Dedifferentiated amniotic fluid mesenchymal stem cell (primary cell): ENCODE data around the gene GRID1.
A peak's percentile ranks its signal among the peaks of the same experiment; 100 is the strongest.

Experiments
- DNase-seq: peaks from one replicate; pipeline ENCODE4 v3.0.0-alpha.2; 2016; ENCODE audit errors: extremely low spot score

Gene GRID1

DNA sequence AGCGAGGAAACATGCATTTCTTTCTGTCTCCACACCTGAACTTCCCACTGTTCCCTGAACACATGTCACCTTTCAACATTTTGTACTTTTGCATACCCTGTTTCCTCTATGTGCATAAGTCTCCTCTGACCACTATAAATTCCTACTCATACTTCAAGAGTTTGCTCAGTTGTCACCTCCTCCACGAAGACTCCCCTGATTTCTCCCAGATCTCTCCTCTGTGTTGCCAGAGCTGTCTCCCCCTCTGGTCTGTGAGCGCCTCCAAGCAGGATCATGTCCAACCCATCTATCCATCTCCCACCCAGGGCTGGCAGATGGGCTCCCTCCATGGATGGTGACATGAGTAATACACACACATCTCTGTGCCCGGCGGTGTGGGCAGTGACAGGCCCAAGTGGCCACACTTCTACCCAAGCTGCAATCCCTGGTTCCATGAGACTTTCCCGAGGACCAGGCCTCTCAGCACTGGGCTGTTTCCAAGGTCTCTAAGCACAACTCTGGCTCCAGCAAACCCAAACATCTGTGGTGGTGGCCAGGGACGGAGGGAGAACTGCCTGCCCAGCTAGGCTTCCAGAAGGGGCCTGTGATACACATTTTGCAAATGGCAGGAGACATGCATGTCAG lies 135.9 kb downstream of the GRID1 start:
- no peak for DNase-seq

DNA sequence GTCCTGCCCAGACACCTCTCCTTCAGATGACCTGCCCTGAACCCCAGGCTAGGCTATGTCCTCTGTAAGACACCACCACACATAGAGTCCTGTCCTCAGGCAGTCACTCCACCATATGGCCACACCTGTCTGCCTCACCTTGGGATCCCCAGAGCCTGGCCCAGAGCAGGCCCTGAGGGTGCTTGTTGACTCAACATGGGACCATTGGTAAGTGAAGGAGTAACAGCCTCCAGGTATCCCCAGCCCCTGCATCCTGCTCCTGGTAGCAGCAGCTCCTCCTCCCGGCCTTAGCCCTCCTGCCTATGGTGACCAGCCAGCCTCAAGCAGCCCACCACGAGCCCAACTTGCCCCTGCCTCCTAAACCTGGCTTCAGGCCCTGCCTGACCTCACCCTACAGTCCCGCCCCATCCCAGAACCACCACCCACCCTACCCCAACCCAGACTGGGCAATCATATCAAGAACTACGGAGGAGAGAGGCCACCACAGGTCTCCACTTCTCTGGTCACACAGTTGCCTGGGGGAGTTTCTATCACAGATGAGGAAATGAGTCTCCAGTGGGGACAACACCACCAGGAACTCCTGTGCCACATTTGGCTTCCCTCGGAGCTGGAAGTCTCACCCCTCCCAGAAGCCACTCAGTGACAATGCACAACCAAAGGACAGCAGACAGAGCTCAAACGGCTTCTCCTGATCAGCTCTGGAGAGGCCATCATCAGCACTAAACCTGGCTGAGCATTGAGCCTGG lies 136.6 kb downstream of the GRID1 start:
- no peak for DNase-seq

DNA sequence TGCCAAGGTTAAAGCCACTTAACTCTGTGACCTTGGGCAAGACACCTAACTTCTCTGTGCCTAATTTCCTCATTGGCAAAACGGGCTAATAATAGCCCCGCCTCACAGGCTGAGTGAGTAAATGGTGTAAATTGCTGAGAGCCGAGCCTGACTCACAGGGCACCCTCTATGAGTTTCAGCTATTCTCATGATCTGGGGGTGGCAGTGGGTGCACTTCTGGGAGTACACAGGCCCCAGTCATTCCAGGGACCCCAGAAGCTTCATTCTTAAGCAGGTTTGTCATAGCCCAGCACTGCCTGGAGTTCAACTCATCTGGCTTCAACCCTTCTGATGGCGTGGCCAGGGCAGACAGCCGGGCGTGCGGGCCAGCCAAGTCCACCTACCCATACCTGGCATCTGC lies 137.2 kb downstream of the GRID1 start:
- no peak for DNase-seq

DNA sequence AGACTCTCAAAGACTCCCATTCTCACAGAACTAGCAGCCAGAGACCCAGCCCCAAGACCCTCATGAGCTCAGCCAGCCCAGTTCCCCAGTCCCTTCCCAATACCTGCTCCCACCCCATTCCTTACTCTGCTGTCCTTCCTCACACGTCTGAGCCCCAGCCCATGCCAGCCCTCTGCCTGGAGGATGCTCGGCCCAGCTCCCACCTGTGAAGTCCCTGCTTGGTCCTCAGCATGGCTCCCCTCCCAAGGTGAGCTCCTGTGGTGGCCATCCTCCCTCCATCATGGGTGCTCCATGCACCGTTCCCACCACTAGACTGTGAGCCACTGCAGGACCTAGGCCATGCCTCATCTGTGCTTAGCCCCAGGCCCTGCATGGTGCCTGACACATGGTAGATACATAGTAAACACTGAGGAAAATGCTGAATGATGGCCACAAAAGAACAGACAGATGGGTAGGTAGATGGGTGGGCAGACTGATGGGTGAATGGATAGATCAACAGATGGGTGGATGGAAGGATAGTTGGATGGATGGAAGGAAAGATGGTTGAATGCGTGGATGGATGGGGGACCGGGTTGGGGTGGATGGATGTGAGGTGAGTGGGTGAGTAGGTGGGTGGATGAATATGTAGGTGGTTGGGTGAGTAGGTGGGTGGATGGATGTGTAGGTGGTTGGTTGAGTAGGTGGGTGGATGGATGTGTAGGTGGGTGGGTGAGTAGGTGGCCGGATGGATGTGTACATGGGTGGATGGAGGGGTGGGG lies 138.9 kb downstream of the GRID1 start:
- DNase-seq: no peak

DNA sequence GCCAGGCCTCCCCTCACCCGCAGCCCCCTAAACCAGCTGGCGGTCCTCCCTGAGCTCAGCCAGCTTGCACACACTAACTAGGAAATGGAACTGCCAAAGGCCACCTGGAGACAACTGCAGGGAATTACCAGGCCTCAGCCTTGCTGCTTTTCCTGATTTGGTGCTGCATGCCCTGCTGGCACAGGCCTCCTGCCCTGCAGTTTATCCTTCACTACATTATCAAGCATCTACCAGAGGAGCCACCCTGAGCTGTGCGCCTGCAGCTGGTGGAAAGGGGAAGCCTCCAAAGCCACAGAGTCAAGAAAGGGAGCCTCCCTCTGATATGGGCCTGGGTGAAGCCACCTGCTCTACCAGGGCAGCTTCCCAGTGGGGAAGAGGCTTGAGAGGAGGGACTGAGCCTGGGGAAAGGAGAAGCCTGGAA lies 139.8 kb downstream of the GRID1 start:
- no peak for DNase-seq

DNA sequence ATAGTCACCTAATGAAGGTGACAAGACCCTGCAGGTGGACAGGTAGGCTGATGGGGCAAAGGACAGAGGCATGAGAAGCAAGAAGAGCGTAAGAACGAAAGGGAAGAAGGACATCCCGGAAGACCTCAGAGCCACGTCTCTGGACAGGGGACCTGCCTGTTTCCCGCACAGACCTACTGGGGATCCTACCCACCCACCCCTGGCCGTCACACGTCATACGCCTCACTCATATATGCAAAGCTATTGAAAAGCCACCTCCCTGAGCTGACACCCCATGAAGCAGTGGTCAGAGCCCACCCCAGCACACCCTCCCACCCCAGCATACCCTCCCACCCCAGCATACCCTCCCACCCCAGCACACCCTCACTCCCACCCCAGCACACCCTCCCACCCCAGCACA lies 140.6 kb downstream of the GRID1 start:
- no peak for DNase-seq

DNA sequence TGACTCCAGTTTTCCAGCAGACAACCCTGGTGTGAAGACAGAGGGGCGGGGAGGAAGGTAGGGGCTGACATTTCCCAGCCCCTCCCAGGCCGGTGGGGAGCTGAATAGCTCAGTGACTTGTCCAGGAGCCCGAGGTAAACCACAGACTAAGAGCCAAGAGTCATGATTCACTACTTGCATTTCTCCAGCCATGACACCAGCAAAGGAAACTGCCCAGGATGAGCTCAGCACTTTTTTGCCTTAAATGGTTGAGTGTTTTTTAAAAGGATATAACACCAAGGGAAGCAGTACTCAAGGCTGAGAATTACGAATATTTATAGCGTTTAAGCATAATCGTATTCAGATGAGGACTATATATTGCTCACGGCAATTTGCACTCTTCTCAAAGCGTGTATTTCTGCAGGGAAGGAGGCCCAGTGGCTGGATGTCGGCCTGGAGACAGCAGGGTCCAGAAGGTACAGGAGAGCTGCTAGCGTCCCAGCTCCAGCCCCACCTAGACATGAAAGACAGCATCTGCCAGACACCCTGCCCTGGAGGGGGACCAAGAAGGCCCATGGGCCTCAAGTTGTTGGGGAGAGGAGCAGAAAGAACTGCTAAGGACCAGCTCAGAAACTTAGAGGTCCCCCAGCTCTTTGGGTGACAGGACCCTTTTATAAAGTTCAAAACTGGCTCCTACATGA lies 141.4 kb downstream of the GRID1 start:
- peak; percentile 64 for DNase-seq

DNA sequence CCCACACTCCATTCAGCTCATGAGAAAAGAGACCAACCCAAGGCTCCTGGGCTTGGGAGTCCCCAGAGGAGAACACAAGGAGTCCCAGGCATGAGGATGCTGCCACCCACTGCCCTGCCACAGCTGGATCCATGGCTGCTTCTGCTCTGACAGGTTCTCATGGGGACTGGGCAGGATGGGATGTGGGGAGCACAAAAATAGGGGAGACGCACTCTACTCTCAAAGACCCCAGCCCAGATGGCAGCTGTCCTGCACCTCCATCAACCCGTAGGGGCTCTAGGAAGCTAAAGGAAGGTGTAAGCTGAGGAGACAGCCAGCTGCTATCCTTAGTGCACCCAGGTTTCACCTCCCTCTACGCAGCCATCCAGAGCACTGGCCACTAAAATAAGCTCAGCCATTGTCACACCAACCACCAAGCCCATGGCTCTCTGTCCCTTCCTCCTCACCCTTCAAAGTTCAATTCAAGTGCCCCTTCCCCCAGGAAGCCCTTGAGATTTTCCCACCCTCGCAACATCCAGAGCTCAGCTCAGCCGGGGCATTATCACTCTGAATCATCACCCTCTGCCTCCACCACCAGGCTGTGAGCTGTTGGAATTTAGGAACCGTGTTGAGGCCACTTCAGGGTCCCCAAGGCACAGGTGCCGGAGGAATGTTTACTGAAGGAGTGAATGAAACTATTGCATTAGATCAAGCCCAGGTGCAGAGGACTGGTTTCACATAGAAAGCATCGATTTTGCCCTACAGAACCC lies 142.1 kb downstream of the GRID1 start:
- DNase-seq: no peak

DNA sequence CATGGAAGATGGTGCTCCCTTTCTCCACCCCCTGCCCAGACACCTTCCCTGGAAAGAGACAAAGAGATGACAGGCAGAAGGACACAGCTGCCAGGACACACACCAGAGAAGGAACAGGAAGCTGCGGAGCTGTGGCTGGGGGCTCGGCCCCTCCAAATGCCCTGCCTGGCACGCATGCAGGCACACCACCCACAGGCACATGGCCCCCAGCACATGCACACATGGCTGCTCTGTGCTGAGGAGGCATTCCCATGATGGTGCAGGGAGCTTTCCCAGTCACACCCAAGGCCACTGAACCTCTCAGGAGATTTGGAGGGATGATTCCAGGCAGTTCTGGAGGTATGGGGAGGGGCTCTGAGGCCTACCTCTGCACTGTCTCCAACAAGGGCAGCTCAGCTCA lies 143.3 kb downstream of the GRID1 start:
- no peak for DNase-seq

DNA sequence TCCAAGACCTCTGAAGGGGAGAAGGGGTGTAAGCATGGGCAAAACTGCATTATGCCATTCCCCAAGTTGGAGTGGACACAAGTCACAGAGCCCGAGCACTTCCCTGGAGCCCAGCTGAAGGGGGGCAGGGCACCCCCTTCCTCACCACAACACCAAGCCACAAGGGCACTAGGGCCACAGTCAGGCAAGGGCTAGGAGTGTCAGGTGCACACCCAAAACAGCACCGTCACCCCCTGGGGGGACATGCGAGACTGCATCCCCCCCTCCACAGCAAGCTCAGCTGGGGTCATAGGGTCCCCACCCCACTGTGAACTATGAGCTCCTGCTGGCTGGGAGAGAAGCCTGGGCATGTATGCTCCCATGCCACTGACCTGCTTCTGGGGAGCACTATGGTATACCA lies 143.9 kb downstream of the GRID1 start:
- DNase-seq: no peak

DNA sequence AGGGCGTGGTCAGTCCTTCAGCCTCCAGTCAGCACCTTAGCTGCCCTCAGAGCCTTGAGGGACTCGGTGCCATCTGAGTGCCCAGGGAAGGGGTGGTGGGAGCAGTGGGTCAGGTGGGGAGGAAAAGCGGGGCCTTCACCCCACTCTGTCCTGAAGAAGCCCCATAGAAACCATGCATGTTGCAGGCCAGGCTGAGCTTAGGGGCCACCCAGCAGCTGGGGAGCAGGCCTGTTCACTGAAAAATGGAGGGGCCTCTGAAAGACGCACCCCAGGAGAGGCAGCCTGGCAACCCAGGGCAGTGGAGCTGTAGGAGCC lies 144.3 kb downstream of the GRID1 start:
- no peak for DNase-seq

DNA sequence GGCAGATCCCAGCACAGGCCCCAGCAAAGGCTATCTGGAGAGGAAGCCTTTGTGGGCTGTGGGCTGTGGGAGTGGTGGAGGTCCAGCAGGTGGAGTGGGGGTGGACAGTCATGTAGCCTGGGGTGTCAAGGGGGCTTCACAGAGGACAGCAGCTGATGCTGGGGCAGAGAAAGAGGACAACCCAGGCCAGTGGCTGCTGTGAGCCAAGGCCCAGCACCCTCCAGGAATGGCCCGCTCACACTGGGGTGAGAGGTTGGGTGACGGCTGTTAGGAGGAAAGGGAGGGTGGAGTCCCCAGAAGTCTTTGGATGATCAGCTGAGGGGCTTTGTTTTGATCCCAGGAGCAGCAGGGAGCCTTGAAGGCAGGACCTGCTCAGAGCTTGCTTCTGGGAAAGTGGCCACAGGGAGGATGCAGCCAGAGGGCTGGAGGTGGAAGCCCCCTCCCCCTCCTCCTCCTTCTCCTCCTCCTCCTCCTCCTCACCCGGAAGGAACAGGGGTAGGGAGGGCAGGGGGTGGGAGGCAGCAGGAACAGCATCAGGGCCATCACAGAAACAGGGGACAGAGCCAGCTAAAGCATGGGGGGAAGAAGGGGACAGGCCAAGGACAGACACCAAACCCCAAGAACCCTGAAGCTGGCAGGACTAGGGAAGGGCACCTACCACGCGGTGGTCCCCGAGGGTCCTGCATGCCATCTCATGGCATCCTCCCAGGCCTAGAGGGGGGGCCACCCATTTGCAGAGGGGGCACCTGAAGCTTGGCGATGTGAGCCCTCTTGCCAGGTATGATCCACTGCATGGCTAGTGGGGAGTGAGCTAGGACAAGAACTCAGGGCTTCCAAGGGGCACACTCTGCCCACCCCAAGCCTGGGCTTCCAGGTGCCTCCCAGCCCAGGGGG lies 144.9 kb downstream of the GRID1 start:
- DNase-seq: no peak

DNA sequence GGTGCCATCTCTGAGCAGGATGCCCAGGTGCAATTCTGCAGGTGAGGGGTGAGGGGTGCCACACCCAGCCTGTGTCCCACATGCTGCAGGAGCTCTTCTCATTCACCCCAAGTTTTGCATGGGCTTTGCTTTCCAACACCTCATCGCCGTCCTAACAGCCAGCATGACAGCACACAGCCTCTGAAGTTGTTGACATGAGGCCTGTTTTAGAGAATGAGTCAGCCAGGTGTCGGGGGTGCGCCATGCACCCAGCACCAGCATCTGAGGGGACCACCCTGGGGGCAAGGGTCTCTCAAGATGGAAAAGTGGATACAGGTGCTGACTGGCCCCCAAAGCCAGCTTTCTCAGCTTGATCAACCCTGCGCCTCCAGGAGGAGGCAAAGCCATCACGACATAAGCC lies 146.0 kb downstream of the GRID1 start:
- DNase-seq: no peak

DNA sequence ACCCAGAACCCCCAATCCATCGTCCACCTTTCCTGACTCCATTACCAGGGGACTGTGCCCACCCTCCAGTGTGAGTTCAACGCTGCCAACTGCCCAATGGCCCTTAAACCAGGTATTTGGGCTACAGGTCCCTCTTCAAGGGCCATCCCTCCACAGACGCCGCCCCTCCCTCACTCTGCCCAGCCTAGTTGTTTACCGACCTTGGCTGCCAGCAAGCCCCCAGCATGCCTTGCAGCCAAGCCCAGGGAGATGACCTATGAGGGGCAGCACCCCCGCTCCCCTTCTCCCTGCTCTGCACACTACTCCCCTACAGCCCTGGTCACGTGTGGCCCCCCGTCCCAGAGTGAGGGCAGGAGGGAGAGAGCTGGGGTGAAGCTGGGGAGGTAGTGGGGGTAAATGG lies 147.3 kb downstream of the GRID1 start:
- no peak for DNase-seq

DNA sequence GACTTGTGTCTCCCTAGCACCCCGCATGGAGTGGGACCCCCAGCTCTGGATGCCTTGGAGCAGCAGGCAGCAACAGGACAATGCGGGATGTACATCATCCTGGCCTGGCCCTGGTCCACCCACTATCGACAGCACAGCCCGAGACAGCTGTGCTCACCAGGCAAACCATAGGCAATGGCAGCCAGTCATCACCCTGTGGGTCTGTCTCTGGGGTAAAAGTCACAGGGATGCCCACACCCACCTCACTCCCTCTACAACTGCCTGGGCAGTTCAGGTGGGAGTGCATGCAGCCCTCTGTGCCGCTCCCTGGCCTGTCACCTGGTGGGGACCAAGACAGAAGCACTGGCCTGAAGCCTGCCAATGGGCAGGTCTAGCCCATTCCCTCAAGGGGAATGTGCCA lies 147.8 kb downstream of the GRID1 start:
- no peak for DNase-seq

DNA sequence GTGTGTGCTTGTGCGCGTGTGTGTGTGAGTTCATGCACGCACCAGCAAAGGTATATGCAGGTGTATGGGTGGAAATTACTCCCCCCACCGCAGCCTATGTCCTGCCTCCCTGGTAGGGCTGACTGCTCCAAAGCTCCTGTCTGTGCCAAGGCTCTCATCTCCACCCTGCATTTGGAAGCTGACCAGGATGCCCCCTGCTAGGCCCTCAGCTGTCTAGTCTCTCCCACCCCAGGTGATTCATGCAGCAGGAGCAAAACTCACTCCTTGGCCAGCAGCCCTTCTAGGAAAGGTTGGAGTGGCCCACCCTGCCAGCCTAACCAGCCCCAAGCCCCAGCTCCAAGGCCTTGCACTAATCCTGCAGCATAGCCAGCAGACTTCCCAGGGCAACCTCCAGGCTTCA lies 148.4 kb downstream of the GRID1 start:
- DNase-seq: no peak

DNA sequence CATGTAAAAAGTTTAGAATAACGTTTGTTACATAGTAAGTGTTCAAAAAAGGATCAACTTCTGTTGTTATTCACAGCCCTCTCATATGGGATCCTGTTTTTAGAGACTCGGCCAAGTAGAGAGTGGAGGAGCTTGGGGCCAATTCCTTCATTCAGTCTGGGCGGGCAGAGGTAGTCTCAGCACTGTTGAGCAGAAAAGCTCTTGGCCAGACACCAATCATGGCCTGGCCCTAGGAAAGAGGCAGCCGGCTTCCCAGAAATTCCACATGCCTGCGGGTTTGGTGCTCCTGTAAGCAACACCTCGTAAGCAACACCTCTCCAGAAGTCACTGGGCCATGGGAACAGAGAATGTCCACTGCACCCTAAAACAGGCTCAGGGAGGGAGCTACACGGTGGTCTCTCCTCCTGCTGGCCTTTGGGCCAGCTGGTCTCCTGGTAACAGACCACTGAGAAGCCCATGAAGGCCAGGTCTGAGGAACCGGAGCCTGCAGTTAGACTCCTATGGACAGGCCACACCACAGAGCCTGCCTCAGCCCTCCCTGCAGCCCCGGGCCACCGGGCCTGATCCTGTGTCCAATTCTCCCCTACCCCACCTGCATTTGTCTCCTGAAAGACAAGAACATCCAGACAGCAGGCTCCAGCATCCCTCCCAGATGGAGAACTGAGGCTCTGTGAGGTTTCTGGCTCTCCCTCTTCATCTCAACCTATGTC lies 149.1 kb downstream of the GRID1 start:
- no peak for DNase-seq

DNA sequence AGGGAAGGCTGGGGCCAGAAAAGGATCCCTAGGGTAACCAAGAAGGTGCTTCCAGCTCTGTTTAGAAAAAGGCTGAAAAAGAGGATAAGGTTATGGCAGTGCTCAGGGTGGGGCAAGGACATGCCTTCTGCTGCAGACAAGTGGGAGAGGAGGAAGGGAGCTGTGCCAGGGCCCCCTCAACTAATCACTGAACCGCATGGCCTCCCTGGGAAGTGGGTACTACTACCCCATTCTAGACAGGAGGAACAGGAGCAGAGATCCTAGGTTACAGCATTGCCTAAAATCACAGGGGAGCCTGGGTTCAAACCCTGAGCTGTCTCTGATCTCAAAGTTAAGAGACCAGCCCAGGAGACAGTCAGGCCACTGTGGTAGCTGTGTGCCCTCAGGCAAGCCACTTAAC lies 149.7 kb downstream of the GRID1 start:
- no peak for DNase-seq

DNA sequence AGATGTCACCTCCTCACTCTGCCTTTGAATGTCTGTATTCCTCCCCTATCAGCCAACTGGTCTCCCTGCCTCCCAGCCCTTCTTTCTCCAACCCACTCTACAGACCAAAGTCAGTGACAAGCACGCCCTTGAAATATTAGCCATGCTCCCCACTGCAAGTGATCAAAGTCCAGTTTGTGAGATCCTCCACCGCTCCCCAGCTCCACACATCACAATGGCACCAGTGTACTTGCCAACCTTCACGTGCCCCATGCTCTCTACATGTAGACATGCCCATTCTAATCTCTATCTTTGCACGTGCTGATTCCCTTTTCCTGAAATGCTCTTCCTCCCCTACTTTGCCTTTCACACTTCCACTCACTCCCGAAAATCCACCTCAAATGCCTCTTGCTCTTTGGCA lies 150.9 kb downstream of the GRID1 start:
- no peak for DNase-seq

DNA sequence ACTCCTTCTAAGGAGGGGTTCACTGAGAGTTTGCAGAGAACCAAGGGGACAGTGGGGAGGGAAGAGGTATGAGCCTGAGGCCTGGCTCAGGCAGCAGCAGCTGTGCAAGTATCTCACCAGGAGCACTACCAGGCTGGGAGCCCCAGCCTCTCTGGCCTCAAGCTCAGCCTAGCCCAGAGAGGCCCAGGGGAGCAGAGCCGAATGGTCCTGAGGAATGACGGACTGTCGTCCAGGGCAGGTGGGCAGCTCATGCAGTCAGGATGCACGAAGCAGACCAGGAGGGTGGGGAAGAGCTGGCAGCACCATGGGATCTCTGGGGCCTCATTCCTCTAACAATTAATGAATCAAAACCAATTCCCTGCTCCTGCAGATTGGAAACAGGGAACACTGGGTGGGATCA lies 151.5 kb downstream of the GRID1 start:
- DNase-seq: no peak
